Parietal lobe (tissue), 2 donors: ENCODE results near the gene RAI1. TPM values are rescaled to one million over a fixed set of nuclear protein-coding genes. Genes with fewer than 3 reads are reported as not detected.

Source experiments
- small RNA-seq: library from RNA; depleted of rRNA; stranded (forward); fragments of <200 nt; gene quantifications from one replicate; pipeline ENCODE3, GENCODE V24; 2014; ENCODE audit warnings: low replicate concordance
- total RNA-seq: library from RNA; depleted of rRNA; stranded (reverse); fragments of >200 nt; gene quantifications from one replicate; pipeline ENCODE4 v1.2.3, GENCODE V29; 2014

Gene RAI1
- 36.3 TPM for total RNA-seq

GRCh38 chr17:17681187-17681743 lies at the start of gene RAI1:
Gene RAI1, plus strand, starts transcription at chr17:17681458. Its CDS starts 111,491 bp downstream, at chr17:17792949.

GRCh38 chr17:17836818-17837379 lies 155.6 kb downstream of the RAI1 start, which contains the start of gene SREBF1:
Gene SREBF1, minus strand, starts transcription at chr17:17836986. Its CDS starts 169 bp downstream, at chr17:17836817.

Small RNA genes lying within 50 kb of the gene (small RNA-seq; reads per million reads assigned to genes)
- 0.43 reads per million, percentile 36 among the genes with 10 or more reads in this experiment for gene MIR33B
- gene MIR6777: not detected
- not detected for gene RF02177
- not detected for gene RF02178

Other genes with a start within 250 kb of the RAI1 start
- gene MED9, start 204.5 kb upstream of the RAI1 start, total RNA-seq: 28.5 TPM
- 9.1 TPM for gene RASD1, start 185.1 kb upstream of the RAI1 start, total RNA-seq
- 20.0 TPM for gene PEMT, start 89.8 kb upstream of the RAI1 start, total RNA-seq
- 30.0 TPM for gene SREBF1, start 155.5 kb downstream of the RAI1 start, total RNA-seq